Measurements from ENCODE around the gene NLRC5. TPM values are rescaled to one million over a fixed set of nuclear protein-coding genes. Genes with fewer than 3 reads are reported as not detected.

The NLRC5 gene
- total RNA-seq, 2 experiments from 2014 or later, result 199 to 305 TPM

GRCh38 chr16:57026778-57027062 lies 37.4 kb downstream of the NLRC5 start:
- no peak overlapping the region for H3K27ac ChIP-seq (ENCODE audit: low read depth, low read length, poor library complexity, severe bottlenecking)
- intact Hi-C loops (cut with micrococcal nuclease; ENCODE audit: unreplicated experiment), result no loop called here
- H2AFZ ChIP-seq (ENCODE audit: low read length), result no peak overlapping the region
- H3K4me2 ChIP-seq (ENCODE audit: low read length), result no peak overlapping the region
- no peak for TF ChIP-seq EZH2phosphoT487 (IDR thresholded peaks at IDR 0.05; ENCODE audit: borderline replicate concordance, low read depth, low read length)
- TF ChIP-seq CTCF (conservative IDR thresholded peaks at IDR 0.05; ENCODE audit: low read length), result no peak
- H3K79me2 ChIP-seq (ENCODE audit: insufficient read depth, low read depth, low read length), result no peaks in the 10 kb centered on the region
- H3K36me3 ChIP-seq (ENCODE audit: insufficient read depth, low read length), result peaks cover 90% of the 10 kb centered on the region
- H3K9me3 ChIP-seq (ENCODE audit: low read length), result no peaks in the 10 kb centered on the region
- BruUV-seq (replicated peaks), result no TSS peak
- ChIA-PET CTCF (ENCODE audit: unreplicated experiment) (no interaction called here), POLR2A (interaction anchor here (0.7 to 1.4 kb wide), 2 partner anchors 16 to 57 kb away, joined by 3 to 6 read pairs; no protein-coding TSS in a partner anchor)
- no peak overlapping the region for H3K4me3 ChIP-seq (ENCODE audit: low read depth, low read length, poor library complexity, severe bottlenecking)
- no peaks in the 10 kb centered on the region for H3K9me2 ChIP-seq (ENCODE audit: insufficient read depth, low read length)
- H3K4me1 ChIP-seq (ENCODE audit: insufficient read depth, low read length, poor library complexity, severe bottlenecking), result peaks cover 12% of the 10 kb centered on the region
- DNase-seq (ENCODE audit: low spot score), result no peak
- no peaks in the 10 kb centered on the region for H4K20me1 ChIP-seq (ENCODE audit: insufficient read depth, low read length)

GRCh38 chr16:57027067-57027466 lies 37.7 kb downstream of the NLRC5 start:
- Histone ChIP-seq H3K36me3 (ENCODE audit: insufficient read depth, low read length) (peaks cover 90% of the 10 kb centered on the region), H3K4me1 (ENCODE audit: insufficient read depth, low read length, poor library complexity, severe bottlenecking) (peaks cover 12% of the 10 kb centered on the region), H3K9me2 (ENCODE audit: insufficient read depth, low read length) (no peaks in the 10 kb centered on the region), H3K9me3 (ENCODE audit: low read length) (no peaks in the 10 kb centered on the region), H3K4me2 (ENCODE audit: low read length) (no peak overlapping the region), H3K27ac (ENCODE audit: low read depth, low read length, poor library complexity, severe bottlenecking) (no peak overlapping the region), H4K20me1 (ENCODE audit: insufficient read depth, low read length) (no peaks in the 10 kb centered on the region), H3K79me2 (ENCODE audit: insufficient read depth, low read depth, low read length) (no peaks in the 10 kb centered on the region), H3K4me3 (ENCODE audit: low read depth, low read length, poor library complexity, severe bottlenecking) (no peak overlapping the region), H2AFZ (ENCODE audit: low read length) (no peak overlapping the region)
- CTCF ChIA-PET (ENCODE audit: unreplicated experiment), result no interaction called here
- POLR2A ChIA-PET, result interaction anchor here (0.7 to 1.4 kb wide), 3 partner anchors 17 to 57 kb away, joined by 3 to 6 read pairs (median 3); no protein-coding TSS in a partner anchor
- intact Hi-C loops (cut with micrococcal nuclease; ENCODE audit: unreplicated experiment), result no loop called here
- no TSS peak for BruUV-seq (replicated peaks)
- TF ChIP-seq CTCF (conservative IDR thresholded peaks at IDR 0.05; ENCODE audit: low read length) (no peak), EZH2phosphoT487 (IDR thresholded peaks at IDR 0.05; ENCODE audit: borderline replicate concordance, low read depth, low read length) (no peak)
- DNase-seq (ENCODE audit: low spot score), result no peak

GRCh38 chr16:57028086-57028485 lies 38.7 kb downstream of the NLRC5 start:
- intact Hi-C loops (cut with micrococcal nuclease; ENCODE audit: unreplicated experiment), result no loop called here
- Histone ChIP-seq H4K20me1 (ENCODE audit: insufficient read depth, low read length) (no peaks in the 10 kb centered on the region), H3K36me3 (ENCODE audit: insufficient read depth, low read length) (peaks cover 86% of the 10 kb centered on the region), H3K4me3 (ENCODE audit: low read depth, low read length, poor library complexity, severe bottlenecking) (no peak overlapping the region), H3K9me2 (ENCODE audit: insufficient read depth, low read length) (no peaks in the 10 kb centered on the region), H2AFZ (ENCODE audit: low read length) (no peak overlapping the region), H3K79me2 (ENCODE audit: insufficient read depth, low read depth, low read length) (no peaks in the 10 kb centered on the region), H3K9me3 (ENCODE audit: low read length) (no peaks in the 10 kb centered on the region), H3K27ac (ENCODE audit: low read depth, low read length, poor library complexity, severe bottlenecking) (peak overlapping the region; percentile 23), H3K4me1 (ENCODE audit: insufficient read depth, low read length, poor library complexity, severe bottlenecking) (peaks cover 19% of the 10 kb centered on the region), H3K4me2 (ENCODE audit: low read length) (no peak overlapping the region; the same call in 1 of the 2 replicates)
- peak; percentile 28 for DNase-seq (ENCODE audit: low spot score)
- TF ChIP-seq EZH2phosphoT487 (IDR thresholded peaks at IDR 0.05; ENCODE audit: borderline replicate concordance, low read depth, low read length) (no peak), CTCF (conservative IDR thresholded peaks at IDR 0.05; ENCODE audit: low read length) (no peak)
- no TSS peak for BruUV-seq (replicated peaks)
- CTCF ChIA-PET (ENCODE audit: unreplicated experiment), result interaction anchor here (0.5 to 1.0 kb wide), 2 partner anchors 13 to 64 kb away, joined by 3 to 4 read pairs; no protein-coding TSS in a partner anchor
- POLR2A ChIA-PET, result interaction anchor here (0.8 kb wide), 1 partner anchor 21 kb away, joined by 3 read pairs; no protein-coding TSS in a partner anchor
